PFSK-1 (cell line): ENCODE data around the gene SYNE1.

ENCODE experiments used
- FOXP2 ChIP-seq: optimal IDR thresholded peaks from 2 replicates; pipeline ENCODE3; 2011; ENCODE audit warnings: borderline replicate concordance, control low read depth, inconsistent platforms; ENCODE audit not compliant: insufficient read depth; ENCODE audit errors: extremely low read length, extremely low read depth
- POLR2AphosphoS5 ChIP-seq: IDR thresholded peaks from 2 replicates; pipeline ENCODE4 v1.6.1; 2012; ENCODE audit warnings: low read depth, mild to moderate bottlenecking, control low read depth, low read length, moderate library complexity
- SIN3A ChIP-seq: IDR thresholded peaks from 2 replicates; pipeline ENCODE4 v1.6.1; 2012; ENCODE audit warnings: mild to moderate bottlenecking, low read length, moderate library complexity, borderline replicate concordance; ENCODE audit not compliant: insufficient read depth
- TAF1 ChIP-seq: IDR thresholded peaks from 2 replicates; pipeline ENCODE4 v1.6.1; 2012; ENCODE audit warnings: low read length, control low read depth, borderline replicate concordance; ENCODE audit not compliant: insufficient read depth
- TF ChIP-seq, protein P1 (sequence below), 2 experiments: IDR thresholded peaks; 2 replicates each; pipeline versions ENCODE4 v1.6.1 to v1.8.0; 2011 to 2012; ENCODE audit warnings: low read depth in 2 of 2, low read length in 2 of 2, control low read depth in 1 of 2, inconsistent platforms in 1 of 2, mild to moderate bottlenecking in 1 of 2, moderate library complexity in 1 of 2; ENCODE audit not compliant: insufficient read depth in 1 of 2

The SYNE1 gene

DNA sequence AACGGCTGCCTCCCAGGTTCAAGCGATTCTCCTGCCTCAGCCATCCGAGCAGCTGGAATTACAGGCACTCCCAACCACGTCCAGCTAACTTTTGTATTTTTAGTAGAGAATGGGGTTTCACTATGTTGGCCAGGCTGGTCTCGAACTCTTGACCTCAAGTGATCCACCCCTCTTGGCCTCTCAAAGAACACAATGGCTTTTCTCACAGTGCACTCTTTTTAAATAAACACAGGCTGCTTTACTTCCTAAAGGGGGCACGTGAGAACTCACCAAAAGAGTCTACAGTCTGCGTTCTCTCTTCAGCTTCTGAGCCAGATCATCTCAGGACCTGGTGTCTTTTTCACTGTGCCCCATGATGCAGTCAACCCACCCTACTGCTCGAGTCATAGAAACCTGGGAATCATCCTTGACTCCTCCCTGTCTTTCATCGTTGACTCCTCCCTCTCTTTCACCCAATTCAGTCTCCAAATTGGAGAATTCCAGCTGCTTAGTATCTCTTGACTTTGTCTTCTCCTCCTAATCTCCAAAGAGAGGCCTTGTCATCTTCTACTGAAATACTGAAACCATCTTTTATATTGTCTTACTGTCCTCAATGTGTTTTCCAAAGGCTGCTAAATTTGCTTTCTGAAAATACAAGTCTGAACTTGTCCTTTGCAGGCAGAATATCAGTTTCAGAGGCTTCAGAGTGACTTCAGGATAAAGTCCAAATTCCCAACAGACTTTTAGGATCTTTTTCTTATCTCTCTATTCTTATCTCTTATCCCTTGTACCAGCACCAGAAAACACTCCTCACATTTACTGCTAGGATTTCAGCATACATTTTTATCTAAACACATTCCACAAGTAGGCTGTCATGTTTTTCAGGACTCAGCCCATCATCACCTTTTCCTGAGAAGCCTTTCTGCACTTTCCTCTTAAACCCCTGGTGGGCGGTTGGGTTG lies 323.4 kb downstream of the SYNE1 start:
- TF ChIP-seq FOXP2: no peak
- TF ChIP-seq POLR2AphosphoS5: no peak
- no peak for TF ChIP-seq TAF1
- TF ChIP-seq, protein P1, sequence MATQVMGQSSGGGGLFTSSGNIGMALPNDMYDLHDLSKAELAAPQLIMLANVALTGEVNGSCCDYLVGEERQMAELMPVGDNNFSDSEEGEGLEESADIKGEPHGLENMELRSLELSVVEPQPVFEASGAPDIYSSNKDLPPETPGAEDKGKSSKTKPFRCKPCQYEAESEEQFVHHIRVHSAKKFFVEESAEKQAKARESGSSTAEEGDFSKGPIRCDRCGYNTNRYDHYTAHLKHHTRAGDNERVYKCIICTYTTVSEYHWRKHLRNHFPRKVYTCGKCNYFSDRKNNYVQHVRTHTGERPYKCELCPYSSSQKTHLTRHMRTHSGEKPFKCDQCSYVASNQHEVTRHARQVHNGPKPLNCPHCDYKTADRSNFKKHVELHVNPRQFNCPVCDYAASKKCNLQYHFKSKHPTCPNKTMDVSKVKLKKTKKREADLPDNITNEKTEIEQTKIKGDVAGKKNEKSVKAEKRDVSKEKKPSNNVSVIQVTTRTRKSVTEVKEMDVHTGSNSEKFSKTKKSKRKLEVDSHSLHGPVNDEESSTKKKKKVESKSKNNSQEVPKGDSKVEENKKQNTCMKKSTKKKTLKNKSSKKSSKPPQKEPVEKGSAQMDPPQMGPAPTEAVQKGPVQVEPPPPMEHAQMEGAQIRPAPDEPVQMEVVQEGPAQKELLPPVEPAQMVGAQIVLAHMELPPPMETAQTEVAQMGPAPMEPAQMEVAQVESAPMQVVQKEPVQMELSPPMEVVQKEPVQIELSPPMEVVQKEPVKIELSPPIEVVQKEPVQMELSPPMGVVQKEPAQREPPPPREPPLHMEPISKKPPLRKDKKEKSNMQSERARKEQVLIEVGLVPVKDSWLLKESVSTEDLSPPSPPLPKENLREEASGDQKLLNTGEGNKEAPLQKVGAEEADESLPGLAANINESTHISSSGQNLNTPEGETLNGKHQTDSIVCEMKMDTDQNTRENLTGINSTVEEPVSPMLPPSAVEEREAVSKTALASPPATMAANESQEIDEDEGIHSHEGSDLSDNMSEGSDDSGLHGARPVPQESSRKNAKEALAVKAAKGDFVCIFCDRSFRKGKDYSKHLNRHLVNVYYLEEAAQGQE (IDR thresholded peaks at IDR 0.05; ENCODE audit: insufficient read depth in 1 of 2, low read depth in 2 of 2, low read length in 2 of 2): no peak
- TF ChIP-seq SIN3A: no peak

DNA sequence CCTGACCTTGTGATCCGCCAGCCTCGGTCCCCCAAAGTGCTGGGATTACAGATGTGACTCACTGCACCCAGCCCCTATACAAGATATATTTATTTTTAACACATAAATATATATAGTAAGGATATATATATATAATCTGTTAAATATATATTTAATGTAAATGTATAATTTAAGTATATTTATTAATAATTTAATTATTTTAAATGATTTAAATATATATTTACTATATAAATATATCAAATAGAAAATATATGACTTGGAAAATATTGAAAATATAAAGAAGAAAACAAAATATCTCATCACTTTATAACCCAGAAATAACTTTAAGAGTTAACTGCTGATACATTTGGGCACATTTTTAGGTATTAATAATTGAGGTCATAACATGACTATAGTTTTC lies 324.7 kb downstream of the SYNE1 start:
- TF ChIP-seq SIN3A: no peak
- TF ChIP-seq, protein P1 (IDR thresholded peaks at IDR 0.05; ENCODE audit: insufficient read depth in 1 of 2, low read depth in 2 of 2, low read length in 2 of 2): no peak
- no peak for TF ChIP-seq TAF1
- TF ChIP-seq POLR2AphosphoS5: no peak
- TF ChIP-seq FOXP2: no peak

DNA sequence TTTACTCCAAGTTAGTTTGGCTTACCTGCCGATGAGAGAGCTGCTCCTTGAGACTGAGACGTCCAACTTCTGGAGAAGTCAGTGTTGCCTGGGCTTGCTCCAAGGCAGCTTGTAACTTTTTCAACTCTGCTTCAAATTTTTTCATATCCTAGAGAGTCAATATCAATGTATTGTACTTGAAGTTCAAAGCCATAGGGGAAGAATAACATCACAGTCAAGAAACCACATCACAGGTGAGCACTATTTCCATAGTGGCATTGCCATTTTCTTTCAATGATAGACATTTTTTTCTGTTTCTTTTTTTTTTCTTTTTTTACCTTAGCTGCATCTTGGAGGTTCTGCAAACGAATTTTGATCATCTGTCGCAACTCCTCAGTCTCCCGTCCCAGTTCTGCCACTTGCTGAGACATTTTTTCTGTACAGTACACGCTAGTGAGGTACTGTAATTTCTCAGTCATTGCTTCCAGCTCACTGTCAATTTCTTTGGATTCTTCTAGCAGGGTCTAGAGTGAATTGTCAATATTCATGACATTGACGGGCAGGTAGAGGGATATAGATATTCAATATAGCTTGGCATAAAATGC lies 326.7 kb downstream of the SYNE1 start:
- no peak for TF ChIP-seq FOXP2
- TF ChIP-seq SIN3A: no peak
- no peak for TF ChIP-seq TAF1
- TF ChIP-seq POLR2AphosphoS5: no peak
- TF ChIP-seq, protein P1 (IDR thresholded peaks at IDR 0.05; ENCODE audit: insufficient read depth in 1 of 2, low read depth in 2 of 2, low read length in 2 of 2): no peak

DNA sequence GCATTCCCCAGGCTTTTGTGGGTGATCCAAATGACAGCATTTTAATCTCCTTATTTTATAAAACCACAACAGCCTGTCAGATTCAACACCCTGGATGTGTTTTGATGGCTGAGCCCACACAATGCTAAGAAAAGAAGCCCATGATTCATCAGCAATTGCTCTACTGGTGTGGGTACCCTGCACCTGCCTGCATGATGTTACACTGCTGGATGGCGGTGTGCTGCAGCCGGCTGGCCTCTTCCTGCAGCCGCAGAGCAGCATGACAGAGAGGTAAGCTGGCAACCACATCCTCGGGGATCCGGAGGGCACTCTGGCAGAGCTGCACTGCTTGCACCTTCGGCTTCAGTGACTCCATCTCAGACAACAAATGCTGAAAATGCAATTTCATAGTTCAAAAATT lies 327.5 kb downstream of the SYNE1 start:
- TF ChIP-seq, protein P1 (IDR thresholded peaks at IDR 0.05; ENCODE audit: insufficient read depth in 1 of 2, low read depth in 2 of 2, low read length in 2 of 2): no peak
- TF ChIP-seq POLR2AphosphoS5: no peak
- TF ChIP-seq FOXP2: no peak
- no peak for TF ChIP-seq SIN3A
- TF ChIP-seq TAF1: no peak
